ENCODE data around the gene AGAP3.

Gene AGAP3

DNA sequence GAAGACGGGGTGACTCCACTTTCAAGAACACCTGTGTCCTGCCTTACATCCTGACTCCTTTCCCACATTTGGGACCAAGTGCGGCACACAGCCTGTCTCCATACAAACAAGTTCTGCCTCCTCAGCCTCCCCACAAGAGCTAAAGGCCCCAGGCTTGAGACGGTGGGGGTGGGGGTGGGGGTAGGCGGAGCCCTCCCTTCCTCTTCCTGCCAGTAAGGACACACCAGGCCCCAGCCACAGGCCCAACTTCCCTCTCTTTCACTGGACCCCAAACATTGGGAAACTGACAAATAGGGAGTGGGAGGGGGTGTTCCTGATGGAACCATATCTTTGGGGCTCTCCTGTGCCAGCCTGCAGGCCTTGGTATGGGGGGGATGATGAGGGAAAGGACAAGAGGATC lies 33.2 kb upstream of the AGAP3 start:
- no peak for DNase-seq (ENCODE audit: low read depth)
- no peak overlapping the region for H3K4me3 ChIP-seq (ENCODE audit: low read depth, low read length)
- TF ChIP-seq, protein P1, sequence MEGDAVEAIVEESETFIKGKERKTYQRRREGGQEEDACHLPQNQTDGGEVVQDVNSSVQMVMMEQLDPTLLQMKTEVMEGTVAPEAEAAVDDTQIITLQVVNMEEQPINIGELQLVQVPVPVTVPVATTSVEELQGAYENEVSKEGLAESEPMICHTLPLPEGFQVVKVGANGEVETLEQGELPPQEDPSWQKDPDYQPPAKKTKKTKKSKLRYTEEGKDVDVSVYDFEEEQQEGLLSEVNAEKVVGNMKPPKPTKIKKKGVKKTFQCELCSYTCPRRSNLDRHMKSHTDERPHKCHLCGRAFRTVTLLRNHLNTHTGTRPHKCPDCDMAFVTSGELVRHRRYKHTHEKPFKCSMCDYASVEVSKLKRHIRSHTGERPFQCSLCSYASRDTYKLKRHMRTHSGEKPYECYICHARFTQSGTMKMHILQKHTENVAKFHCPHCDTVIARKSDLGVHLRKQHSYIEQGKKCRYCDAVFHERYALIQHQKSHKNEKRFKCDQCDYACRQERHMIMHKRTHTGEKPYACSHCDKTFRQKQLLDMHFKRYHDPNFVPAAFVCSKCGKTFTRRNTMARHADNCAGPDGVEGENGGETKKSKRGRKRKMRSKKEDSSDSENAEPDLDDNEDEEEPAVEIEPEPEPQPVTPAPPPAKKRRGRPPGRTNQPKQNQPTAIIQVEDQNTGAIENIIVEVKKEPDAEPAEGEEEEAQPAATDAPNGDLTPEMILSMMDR (conservative IDR thresholded peaks at IDR 0.05; ENCODE audit: low read depth, low read length), result no peak

DNA sequence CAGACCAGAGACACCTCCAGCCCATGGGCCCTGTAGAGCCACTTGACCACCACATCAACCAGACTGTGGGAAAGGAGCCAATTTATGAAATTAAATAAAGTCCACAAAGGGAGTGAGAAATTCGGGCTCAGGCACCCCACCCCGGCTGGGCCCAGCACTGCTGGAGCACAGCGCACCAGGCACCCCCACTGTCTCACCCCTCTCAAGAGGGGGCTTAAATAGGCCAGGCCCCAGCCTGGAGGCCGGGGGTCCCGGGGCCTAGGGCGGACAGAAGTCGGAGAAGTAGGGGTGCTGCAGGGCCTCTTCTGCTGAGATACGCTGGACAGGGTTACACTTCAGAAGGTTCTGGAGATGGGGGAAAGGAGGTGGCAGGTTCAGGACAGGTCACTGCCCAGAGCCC lies 32.5 kb upstream of the AGAP3 start:
- no peak for DNase-seq (ENCODE audit: low read depth)
- TF ChIP-seq, protein P1 (conservative IDR thresholded peaks at IDR 0.05; ENCODE audit: low read depth, low read length), result no peak
- no peak overlapping the region for H3K4me3 ChIP-seq (ENCODE audit: low read depth, low read length)

DNA sequence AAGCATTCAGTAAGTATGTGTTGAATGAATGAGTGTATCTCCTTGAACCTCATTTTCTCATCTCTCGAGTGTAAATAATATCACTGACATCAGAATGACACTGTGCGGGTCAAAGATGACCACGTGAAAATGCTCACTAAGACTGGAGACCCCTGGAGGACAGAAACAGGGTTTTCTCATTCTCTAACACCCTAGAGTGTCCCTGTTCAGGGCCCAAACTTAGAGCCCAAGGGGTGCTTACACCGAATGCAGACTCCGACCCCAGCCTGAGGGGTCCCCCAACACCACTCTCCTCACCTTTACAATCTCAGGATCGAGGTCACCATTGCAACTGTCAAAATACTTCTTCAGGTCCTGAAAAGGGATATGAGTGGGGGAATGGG lies 30.0 kb upstream of the AGAP3 start:
- no peak overlapping the region for H3K4me3 ChIP-seq (ENCODE audit: low read depth, low read length)
- DNase-seq (ENCODE audit: low read depth), result no peak
- TF ChIP-seq, protein P1 (conservative IDR thresholded peaks at IDR 0.05; ENCODE audit: low read depth, low read length), result no peak

DNA sequence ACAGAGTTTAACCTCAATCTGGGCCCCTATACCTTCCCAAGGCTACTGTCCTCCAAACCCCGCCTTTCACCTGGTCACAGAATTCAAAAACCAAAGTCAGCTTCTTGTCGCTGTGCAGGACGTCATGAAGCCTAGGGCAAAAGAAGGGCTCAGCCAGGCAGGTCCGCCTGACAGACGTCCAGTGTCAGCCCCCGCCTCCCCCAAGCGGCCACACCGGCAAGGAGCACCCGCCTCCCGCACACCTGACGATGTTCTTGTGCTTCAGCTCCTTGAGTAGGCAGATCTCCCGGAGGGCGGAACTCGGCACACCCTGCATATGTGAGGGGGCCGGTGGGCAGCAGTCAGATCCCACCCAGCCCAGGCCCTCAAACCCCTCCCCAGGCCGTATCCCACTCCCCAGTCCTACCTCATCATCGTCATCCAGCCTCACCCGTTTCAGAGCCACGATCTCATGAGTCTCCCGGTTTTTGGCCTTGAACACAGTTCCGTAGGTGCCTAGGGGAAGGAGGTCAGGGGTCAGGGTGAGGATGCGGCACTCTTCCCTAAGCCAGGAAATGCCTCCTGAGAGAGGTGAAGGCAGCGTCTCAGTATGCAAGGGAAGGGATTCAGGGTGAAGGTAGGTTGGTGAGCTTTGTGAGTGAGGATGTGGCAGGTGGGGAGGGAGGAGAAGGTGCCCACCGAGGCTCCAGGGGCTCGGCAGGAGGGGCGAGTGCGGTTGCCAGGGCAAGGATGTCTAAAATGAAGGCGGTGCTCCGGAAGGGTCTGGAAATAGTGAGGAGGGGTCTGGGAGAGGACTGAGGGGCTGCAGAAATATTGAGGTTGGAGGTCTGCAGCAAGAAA lies 29.4 kb upstream of the AGAP3 start:
- TF ChIP-seq, protein P1 (conservative IDR thresholded peaks at IDR 0.05; ENCODE audit: low read depth, low read length), result no peak
- H3K4me3 ChIP-seq (ENCODE audit: low read depth, low read length), result peak overlapping the region; percentile 78
- no peak for DNase-seq (ENCODE audit: low read depth)

DNA sequence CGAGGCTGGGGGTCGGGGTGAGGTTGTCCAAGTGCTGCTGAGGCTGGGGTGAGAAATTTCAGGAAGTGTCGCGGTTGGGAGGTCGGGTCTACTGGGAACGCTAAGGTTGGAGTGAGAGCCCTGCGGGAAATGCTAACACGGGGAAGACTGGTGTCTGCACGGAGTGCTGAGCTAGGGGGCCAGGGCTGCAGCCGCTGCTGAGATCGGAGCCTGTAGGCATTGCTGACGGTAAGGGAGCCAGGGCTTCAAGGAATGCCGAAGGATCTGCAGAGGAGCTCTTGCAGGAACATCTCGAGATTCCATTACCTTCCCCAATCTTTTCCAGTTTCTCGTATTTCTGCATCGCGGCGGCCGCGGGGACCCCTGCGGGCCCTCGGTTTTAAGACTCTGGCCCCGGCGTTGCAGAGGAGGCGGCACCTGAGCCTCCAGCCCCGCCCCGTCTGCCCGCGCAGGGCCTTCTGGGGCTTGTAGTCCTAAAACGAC lies 28.7 kb upstream of the AGAP3 start, which contains the start of gene CDK5:
Gene CDK5 (minus strand): TSS at position 392 of the 483 bp plus-strand sequence. CDS start 49 bp downstream, at position 343.
- DNase-seq (ENCODE audit: low read depth), result no peak

DNA sequence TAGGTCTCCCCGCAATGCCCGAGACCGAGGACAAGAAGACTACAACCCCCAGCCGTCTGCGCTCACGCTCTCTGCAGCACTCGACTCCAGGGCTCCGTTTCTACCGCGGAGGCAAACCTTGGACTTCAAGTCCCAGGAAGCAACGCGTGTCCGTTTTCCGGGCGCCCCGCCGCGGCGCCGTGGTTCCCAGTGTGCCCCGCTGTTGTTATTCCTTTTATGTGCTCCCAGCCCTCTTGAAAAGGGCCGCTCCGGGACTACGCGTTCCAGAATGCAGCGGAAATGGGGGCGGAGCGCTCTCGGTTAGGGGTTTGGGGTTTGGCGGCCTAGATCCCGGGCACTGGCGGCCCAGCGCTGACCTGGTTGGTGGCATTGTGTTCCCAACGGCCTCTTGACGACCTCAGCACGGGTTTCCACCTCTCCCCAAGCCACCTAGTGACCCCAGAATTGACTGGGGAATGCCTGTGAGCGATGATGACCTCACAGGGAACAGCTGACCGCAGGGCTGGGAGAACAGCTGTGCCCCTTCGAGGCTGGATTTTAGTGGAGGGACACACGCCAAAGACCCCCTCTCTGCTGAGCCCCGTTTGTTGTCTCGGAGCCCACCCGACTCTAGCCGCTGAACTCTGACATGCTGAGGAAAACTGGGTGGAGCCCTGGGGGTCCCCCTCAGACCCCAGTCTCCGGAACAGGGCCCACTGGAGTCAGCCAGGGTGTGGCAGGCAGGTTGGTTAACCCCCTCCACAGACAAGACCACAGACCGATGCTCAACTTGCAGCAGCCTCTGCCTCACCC lies 28.1 kb upstream of the AGAP3 start:
- TF ChIP-seq, protein P1 (conservative IDR thresholded peaks at IDR 0.05; ENCODE audit: low read depth, low read length), result no peak
- DNase-seq (ENCODE audit: low read depth), result peak; percentile 100
- H3K4me3 ChIP-seq (ENCODE audit: low read depth, low read length), result peak overlapping the region; percentile 78

More for the DNA sequence above, 28.7 kb upstream of the AGAP3 start, which contains the start of gene CDK5:
- TF ChIP-seq, protein P1 (conservative IDR thresholded peaks at IDR 0.05; ENCODE audit: low read depth, low read length), result no peak
- peak within 1 kb of the TSS; percentile 78 for H3K4me3 ChIP-seq (ENCODE audit: low read depth, low read length)

Data from choroid plexus epithelial cell (primary cell).